Measurements from ENCODE around the gene HSBP1L1.

- no peak for TF ChIP-seq CTCF (IDR thresholded peaks at IDR 0.05)
- no peak for TF ChIP-seq POLR2AphosphoS5 (IDR thresholded peaks at IDR 0.05)
- TF ChIP-seq EP300 (IDR thresholded peaks at IDR 0.05) = no peak
These were observed 23.5 kb upstream of the HSBP1L1 start for GRCh38 chr18:79940814-79941472.

All from stomach (tissue), 4 donors.